Muscle layer of duodenum (tissue), 2 donors: ENCODE results near the gene GBP1.
"Not testable (repeated sequence)": the region's sequence is repeated elsewhere in the genome, so short reads cannot be mapped to it uniquely, and the experiment has no call there.

Experiments used
- H3K27ac ChIP-seq: one replicate; pipeline ENCODE4 v1.7.0; 2013; ENCODE audit warnings: mild to moderate bottlenecking, low read length
- H3K27me3 ChIP-seq: one replicate; pipeline ENCODE4 v1.7.0; 2013; ENCODE audit warnings: low read depth, mild to moderate bottlenecking, control low read depth, low read length
- H3K36me3 ChIP-seq, 2 donors: one replicate each; pipeline ENCODE4 v1.7.0; 2013; ENCODE audit warnings: low read length in 2 of 2, control low read depth in 1 of 2, mild to moderate bottlenecking in 1 of 2; ENCODE audit not compliant: insufficient read depth in 2 of 2, control insufficient read depth in 1 of 2
- H3K4me1 ChIP-seq, 2 donors: one replicate each; pipeline ENCODE4 v1.7.0; 2013; ENCODE audit warnings: low read length in 2 of 2, mild to moderate bottlenecking in 2 of 2, control low read depth in 1 of 2, moderate library complexity in 1 of 2; ENCODE audit not compliant: insufficient read depth in 2 of 2, control insufficient read depth in 1 of 2
- H3K4me3 ChIP-seq, 2 donors: one replicate each; pipeline ENCODE4 v1.7.0; 2013; ENCODE audit warnings: low read length in 2 of 2, low read depth in 1 of 2, mild to moderate bottlenecking in 1 of 2
- H3K9me3 ChIP-seq, 2 donors: one replicate each; pipeline ENCODE4 v1.7.0; 2013; ENCODE audit warnings: low read length in 2 of 2, control low read depth in 1 of 2, mild to moderate bottlenecking in 1 of 2; ENCODE audit not compliant: control insufficient read depth in 1 of 2
- donor health status: healthy.

Gene GBP1

GRCh38 chr1:89041119-89041641, 23.8 kb downstream of the GBP1 start:
- H3K36me3 ChIP-seq, result no peaks in the 10 kb centered on the region
- H3K27me3 ChIP-seq, result no peaks in the 10 kb centered on the region
- peaks cover 0 to 6% of the 10 kb centered on the region in 2 donors for H3K9me3 ChIP-seq
- no peak overlapping the region for H3K4me3 ChIP-seq
- H3K4me1 ChIP-seq, result no peaks in the 10 kb centered on the region
- H3K27ac ChIP-seq, result no peak overlapping the region

DNA sequence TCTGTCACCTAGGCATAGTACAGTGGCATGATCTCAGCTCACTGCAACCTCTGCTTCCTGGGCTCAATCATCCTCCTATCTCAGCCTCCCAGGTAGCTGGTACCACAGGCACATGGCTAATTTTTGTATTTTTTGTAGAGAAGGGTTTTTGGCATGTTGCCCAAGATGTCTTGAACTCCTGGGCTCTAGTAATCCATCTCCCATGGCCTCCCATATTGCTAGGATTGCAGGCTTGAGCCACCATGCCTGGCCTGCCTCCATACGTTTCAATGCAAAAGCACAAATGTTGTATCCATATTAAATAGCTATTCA, 24.7 kb downstream of the GBP1 start:
- peaks cover 0 to 6% of the 10 kb centered on the region in 2 donors for H3K9me3 ChIP-seq
- no peaks in the 10 kb centered on the region for H3K27me3 ChIP-seq
- H3K4me3 ChIP-seq, result no peak overlapping the region
- H3K27ac ChIP-seq, result no peak overlapping the region
- no peaks in the 10 kb centered on the region for H3K36me3 ChIP-seq
- no peaks in the 10 kb centered on the region for H3K4me1 ChIP-seq

GRCh38 chr1:89037186-89037585, 27.8 kb downstream of the GBP1 start:
- Histone ChIP-seq H3K36me3 (no peaks in the 10 kb centered on the region), H3K4me1 (no peaks in the 10 kb centered on the region), H3K27me3 (no peaks in the 10 kb centered on the region), H3K4me3 (no peak overlapping the region), H3K9me3 (no peaks in the 10 kb centered on the region), H3K27ac (no peak overlapping the region)

DNA sequence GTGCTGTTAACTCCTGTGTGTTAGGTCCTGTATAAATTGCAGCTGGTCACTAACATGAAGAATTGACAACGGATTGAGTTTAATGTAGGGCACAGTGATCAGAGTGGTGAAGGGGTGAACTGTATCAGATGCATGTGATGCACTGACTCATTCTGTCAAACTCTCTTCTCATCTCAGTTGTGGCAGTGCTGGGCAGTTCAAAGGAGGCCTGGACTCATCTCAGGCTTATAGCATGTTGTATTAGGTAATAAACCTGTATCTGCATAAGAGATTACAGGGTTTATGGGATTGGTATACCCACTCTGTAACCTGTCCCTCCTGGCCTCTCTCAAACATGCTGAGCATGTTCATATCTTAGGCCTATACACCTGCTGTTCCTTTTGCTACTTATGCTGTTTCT, 29.9 kb downstream of the GBP1 start:
- no peak overlapping the region for H3K4me3 ChIP-seq
- no peaks in the 10 kb centered on the region for H3K36me3 ChIP-seq
- no peaks in the 10 kb centered on the region for H3K9me3 ChIP-seq
- H3K27me3 ChIP-seq, result no peaks in the 10 kb centered on the region
- no peak overlapping the region for H3K27ac ChIP-seq
- H3K4me1 ChIP-seq, result no peaks in the 10 kb centered on the region

- not testable (repeated sequence) for H3K9me3 ChIP-seq, H3K27me3 ChIP-seq, H3K4me1 ChIP-seq, H3K27ac ChIP-seq, H3K4me3 ChIP-seq, H3K36me3 ChIP-seq
Measured at GRCh38 chr1:89034004-89034403, 31.0 kb downstream of the GBP1 start.

DNA sequence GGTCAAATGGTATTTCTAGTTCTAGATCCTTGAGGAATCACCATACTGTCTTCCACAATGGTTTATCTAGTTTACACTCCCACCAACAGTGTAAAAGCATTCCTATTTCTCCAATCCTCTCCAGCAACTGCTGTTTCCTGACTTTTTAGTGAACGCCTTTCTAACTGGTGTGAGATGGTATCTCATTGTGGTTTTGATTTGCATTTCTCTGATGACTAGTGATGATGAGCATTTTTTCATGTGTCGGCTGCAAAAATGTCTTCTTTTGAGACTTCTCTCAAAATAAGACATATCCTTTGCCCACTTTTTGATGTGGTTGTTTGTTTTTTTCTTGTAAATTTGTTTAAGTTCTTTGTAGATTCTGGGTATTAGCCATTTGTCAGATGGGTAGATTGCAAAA, 36.0 kb downstream of the GBP1 start:
- not testable (repeated sequence) for H3K27me3 ChIP-seq, H3K9me3 ChIP-seq, H3K4me1 ChIP-seq, H3K4me3 ChIP-seq, H3K27ac ChIP-seq, H3K36me3 ChIP-seq

GRCh38 chr1:89025928-89026327, 39.1 kb downstream of the GBP1 start:
- no peaks in the 10 kb centered on the region for H3K9me3 ChIP-seq
- peaks cover 0 to 6% of the 10 kb centered on the region in 2 donors for H3K4me1 ChIP-seq

DNA sequence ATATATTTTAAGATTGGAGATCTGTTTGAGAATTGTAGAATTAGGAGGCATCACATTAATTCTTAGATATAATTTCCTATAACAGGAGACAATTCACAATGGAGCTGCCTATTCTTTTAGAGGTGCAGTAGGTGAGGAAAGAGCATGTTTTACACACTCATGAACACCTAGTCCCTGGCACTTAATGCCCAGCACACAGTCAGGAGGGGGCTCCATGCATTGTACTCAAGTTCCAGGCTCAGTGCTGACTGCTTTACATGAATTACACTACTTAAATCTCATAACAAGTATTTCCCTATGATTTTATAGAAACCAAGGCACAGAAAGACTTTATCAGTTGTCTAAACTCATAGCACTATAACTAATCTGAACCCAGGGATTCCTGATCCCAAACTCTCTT, 42.0 kb downstream of the GBP1 start:
- Histone ChIP-seq H3K27me3 (no peaks in the 10 kb centered on the region), H3K4me1 (peaks cover 0 to 10% of the 10 kb centered on the region in 2 donors), H3K27ac (peak overlapping the region; percentile 95), H3K4me3 (peak overlapping the region; percentile 63 to 86), H3K36me3 (no peaks in the 10 kb centered on the region), H3K9me3 (no peaks in the 10 kb centered on the region)

More at GRCh38 chr1:89025928-89026327, 39.1 kb downstream of the GBP1 start:
- no peaks in the 10 kb centered on the region for H3K27me3 ChIP-seq
- no peak overlapping the region for H3K27ac ChIP-seq
- no peaks in the 10 kb centered on the region for H3K36me3 ChIP-seq
- no peak overlapping the region for H3K4me3 ChIP-seq

GRCh38 chr1:89022167-89022959, 42.6 kb downstream of the GBP1 start, which contains the start of gene GBP3:
GBP3 (minus strand) TSS chr1:89022866; CDS start chr1:89020721, 2,145 bp downstream.
- H3K4me1 ChIP-seq, result peaks cover 0 to 10% of the 10 kb centered on the region in 2 donors
- no peaks in the 10 kb centered on the region for H3K9me3 ChIP-seq
- peaks cover 0 to under 1% of the 10 kb centered on the region in 2 donors for H3K36me3 ChIP-seq

DNA sequence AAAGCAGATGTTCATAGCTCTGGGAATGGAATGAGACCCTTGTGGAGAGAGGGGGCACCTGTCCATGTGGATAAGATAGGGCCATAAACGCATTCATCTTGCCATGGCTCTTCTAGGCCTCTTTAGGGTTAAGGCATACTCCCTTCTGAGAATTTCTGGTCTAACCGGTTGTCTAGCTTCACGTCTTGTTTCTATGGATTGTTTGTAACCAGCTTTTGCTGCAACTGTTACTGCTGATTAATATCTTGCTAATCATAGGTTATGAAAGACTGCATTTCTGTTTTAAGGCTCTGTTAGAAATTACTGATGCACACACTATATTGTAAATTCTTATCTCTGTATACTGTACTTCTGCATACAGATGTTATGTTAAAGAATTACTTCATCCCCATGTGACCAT, 46.7 kb downstream of the GBP1 start:
- not testable (repeated sequence) for H3K9me3 ChIP-seq, H3K27me3 ChIP-seq, H3K27ac ChIP-seq, H3K4me3 ChIP-seq
- Histone ChIP-seq H3K36me3 (peaks cover 10 to 32% of the 10 kb centered on the region in 2 donors), H3K4me1 (peaks cover 0 to 10% of the 10 kb centered on the region in 2 donors)

More at GRCh38 chr1:89022167-89022959, 42.6 kb downstream of the GBP1 start, which contains the start of gene GBP3:
- Histone ChIP-seq H3K4me3 (peak within 1 kb of the TSS; percentile 63 to 86), H3K27me3 (no peaks in the 10 kb centered on the region), H3K27ac (peak within 1 kb of the TSS; percentile 95)

DNA sequence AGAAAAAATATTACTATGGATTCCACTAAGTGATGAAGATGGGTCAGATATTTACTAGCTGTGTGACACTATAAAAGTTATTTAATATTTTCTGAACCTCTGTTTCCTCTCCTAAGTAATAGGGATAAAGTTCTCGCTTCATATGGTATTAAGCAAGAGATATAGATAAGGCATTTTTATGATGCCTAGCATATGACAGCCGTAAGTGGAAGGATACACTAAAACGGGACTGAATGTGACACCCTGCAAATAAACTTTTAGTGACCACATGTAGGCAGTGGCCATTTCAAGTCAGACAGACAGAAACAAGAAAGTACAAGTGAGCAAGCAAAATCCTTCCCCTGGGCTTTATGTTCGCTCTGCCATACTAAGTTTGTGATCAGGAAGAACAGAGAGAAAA, 56.5 kb downstream of the GBP1 start:
- H3K4me3 ChIP-seq, result no peak overlapping the region
- H3K36me3 ChIP-seq, result peaks cover 40 to 53% of the 10 kb centered on the region in 2 donors

More for the DNA sequence above, 56.5 kb downstream of the GBP1 start:
- Histone ChIP-seq H3K27ac (no peak overlapping the region), H3K27me3 (no peaks in the 10 kb centered on the region), H3K9me3 (no peaks in the 10 kb centered on the region), H3K4me1 (no peaks in the 10 kb centered on the region)
